ENCODE results near the gene TPK1. TPM values are rescaled to one million over a fixed set of nuclear protein-coding genes. Genes with fewer than 3 reads are reported as not detected.

The TPK1 gene
- total RNA-seq, 1 experiment from 2014 or later: 3.3 TPM

DNA sequence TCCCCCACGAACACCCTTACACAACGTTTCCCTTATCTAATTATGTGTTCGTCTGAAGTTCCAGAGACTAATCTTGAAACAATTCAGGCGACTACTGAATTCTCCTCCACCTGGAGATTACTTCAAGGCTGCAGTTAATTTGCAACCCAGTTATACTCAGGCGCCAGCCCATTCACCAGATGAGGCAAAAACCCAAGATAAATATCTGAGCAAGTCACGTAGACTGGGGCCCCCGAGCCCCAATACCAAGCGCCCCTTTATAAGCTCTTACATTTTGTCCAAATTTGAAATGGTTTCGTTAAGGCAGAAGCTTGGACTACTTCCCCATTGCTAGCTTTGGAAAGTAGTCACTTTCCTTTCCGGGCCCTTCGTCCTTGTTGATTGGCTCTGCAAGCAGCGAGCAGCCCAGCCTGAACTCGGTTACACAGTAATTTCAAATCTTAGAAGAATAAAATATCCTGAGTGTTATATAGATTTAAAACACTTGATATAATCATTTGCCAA lies 1.2 kb downstream of the TPK1 start:
- ChIA-PET CTCF (no interaction called here), POLR2A (interaction anchor here (0.6 kb wide), 1 partner anchor 116 kb away, joined by 3 read pairs; no protein-coding TSS in a partner anchor)
- in situ Hi-C loops (cut with HindIII; ENCODE audit: low pct_unique_long_range_greater_than_20kb, low sequenced_read_pairs): no loop called here
- intact Hi-C loops (cut with micrococcal nuclease; ENCODE audit: unreplicated experiment): no loop called here
- Histone ChIP-seq H3K27ac (ENCODE audit: low read length) (peak overlapping the region; percentile 87), H3K4me3 (ENCODE audit: low read depth in 2 of 2, low read length in 2 of 2) (peak overlapping the region; percentile 76 to 98), H3K27me3 (ENCODE audit: control insufficient read depth, insufficient read depth, low read length) (no peaks in the 10 kb centered on the region), H3K36me3 (ENCODE audit: control insufficient read depth, insufficient read depth, low read length) (no peaks in the 10 kb centered on the region; the same call in 1 of the 2 replicates), H3K4me1 (ENCODE audit: control insufficient read depth, insufficient read depth, low read length) (peaks cover 5% of the 10 kb centered on the region), H3K9me3 (ENCODE audit: control insufficient read depth, insufficient read depth, low read depth, low read length) (no peaks in the 10 kb centered on the region)
- ATAC-seq (no peak; the same call in 1 of the 2 replicates), DNase-seq (ENCODE audit: low read depth, low spot score) (no peak)
- no TSS peak for BruUV-seq (replicated peaks)
- TF ChIP-seq TCF7L2 (IDR thresholded peaks at IDR 0.05; ENCODE audit: low read depth, low read length) (no peak), REST (IDR thresholded peaks at IDR 0.05; ENCODE audit: insufficient read depth in 1 of 2, low read depth in 2 of 2, low read length in 1 of 2) (no peak), SIN3A (IDR thresholded peaks at IDR 0.05; ENCODE audit: borderline replicate concordance, insufficient read depth, low read depth, low read length) (no peak), POLR2AphosphoS5 (IDR thresholded peaks at IDR 0.05; ENCODE audit: low read depth, low read length) (no peak)
- TF ChIP-seq, protein P1, sequence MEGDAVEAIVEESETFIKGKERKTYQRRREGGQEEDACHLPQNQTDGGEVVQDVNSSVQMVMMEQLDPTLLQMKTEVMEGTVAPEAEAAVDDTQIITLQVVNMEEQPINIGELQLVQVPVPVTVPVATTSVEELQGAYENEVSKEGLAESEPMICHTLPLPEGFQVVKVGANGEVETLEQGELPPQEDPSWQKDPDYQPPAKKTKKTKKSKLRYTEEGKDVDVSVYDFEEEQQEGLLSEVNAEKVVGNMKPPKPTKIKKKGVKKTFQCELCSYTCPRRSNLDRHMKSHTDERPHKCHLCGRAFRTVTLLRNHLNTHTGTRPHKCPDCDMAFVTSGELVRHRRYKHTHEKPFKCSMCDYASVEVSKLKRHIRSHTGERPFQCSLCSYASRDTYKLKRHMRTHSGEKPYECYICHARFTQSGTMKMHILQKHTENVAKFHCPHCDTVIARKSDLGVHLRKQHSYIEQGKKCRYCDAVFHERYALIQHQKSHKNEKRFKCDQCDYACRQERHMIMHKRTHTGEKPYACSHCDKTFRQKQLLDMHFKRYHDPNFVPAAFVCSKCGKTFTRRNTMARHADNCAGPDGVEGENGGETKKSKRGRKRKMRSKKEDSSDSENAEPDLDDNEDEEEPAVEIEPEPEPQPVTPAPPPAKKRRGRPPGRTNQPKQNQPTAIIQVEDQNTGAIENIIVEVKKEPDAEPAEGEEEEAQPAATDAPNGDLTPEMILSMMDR (IDR thresholded peaks at IDR 0.05): no peak

GRCh38 chr7:144830811-144831210 lies 5.0 kb downstream of the TPK1 start:
- ChIA-PET POLR2A (no interaction called here), CTCF (no interaction called here)
- Histone ChIP-seq H3K27me3 (ENCODE audit: control insufficient read depth, insufficient read depth, low read length) (no peaks in the 10 kb centered on the region), H3K4me3 (ENCODE audit: low read depth in 2 of 2, low read length in 2 of 2) (no peak overlapping the region), H3K4me1 (ENCODE audit: control insufficient read depth, insufficient read depth, low read length) (peaks cover 5% of the 10 kb centered on the region), H3K36me3 (ENCODE audit: control insufficient read depth, insufficient read depth, low read length) (no peaks in the 10 kb centered on the region; the same call in 1 of the 2 replicates), H3K9me3 (ENCODE audit: control insufficient read depth, insufficient read depth, low read depth, low read length) (no peaks in the 10 kb centered on the region), H3K27ac (ENCODE audit: low read length) (no peak overlapping the region)
- no TSS peak for BruUV-seq (replicated peaks)
- ATAC-seq (no peak), DNase-seq (ENCODE audit: low read depth, low spot score) (no peak)
- TF ChIP-seq SIN3A (IDR thresholded peaks at IDR 0.05; ENCODE audit: borderline replicate concordance, insufficient read depth, low read depth, low read length) (no peak), POLR2AphosphoS5 (IDR thresholded peaks at IDR 0.05; ENCODE audit: low read depth, low read length) (no peak), TCF7L2 (IDR thresholded peaks at IDR 0.05; ENCODE audit: low read depth, low read length) (no peak), REST (IDR thresholded peaks at IDR 0.05; ENCODE audit: insufficient read depth in 1 of 2, low read depth in 2 of 2, low read length in 1 of 2) (no peak)
- TF ChIP-seq, protein P1 (IDR thresholded peaks at IDR 0.05): no peak
- intact Hi-C loops (cut with micrococcal nuclease; ENCODE audit: unreplicated experiment): no loop called here
- in situ Hi-C loops (cut with HindIII; ENCODE audit: low pct_unique_long_range_greater_than_20kb, low sequenced_read_pairs): no loop called here

Measured in Panc1 (cell line).